DOHH2 (cell line): Measurements from ENCODE around the gene TEKT3.

Experiments
- EZH2phosphoT487 ChIP-seq: fragments of 200-600 bp; sonication (generic); IDR thresholded peaks from 2 replicates; pipeline ENCODE4 v1.6.1; 2017; ENCODE audit warnings: borderline replicate concordance, mild to moderate bottlenecking, antibody characterized with exemption, low read length, moderate library complexity, mixed read lengths
- TF ChIP-seq, protein P1 (sequence below): fragments of 200-600 bp; sonication (generic); IDR thresholded peaks from one replicate; pipeline ENCODE4 v1.5.1; 2014; ENCODE audit warnings: antibody characterized with exemption, mild to moderate bottlenecking, low read depth, low read length; ENCODE audit not compliant: poor library complexity, severe bottlenecking

DNA sequence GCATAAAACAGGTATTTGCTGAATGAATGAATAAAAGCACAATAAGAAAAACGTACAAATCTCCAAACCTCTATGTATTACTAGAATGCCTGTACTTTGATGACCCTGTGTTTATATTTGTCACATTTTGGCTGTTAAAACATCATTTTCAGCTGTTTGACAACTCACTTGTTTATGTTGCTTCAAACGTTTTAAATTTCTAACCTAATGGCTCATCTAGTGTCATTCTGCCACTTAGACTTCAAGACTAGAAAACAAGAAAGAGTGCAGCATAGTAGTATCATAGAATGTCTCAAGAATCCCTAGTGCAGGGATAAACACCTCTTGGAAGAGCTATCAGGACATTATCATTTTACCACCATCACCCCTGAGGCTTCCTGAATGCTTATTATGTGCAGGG, 56.9 kb downstream of the TEKT3 start:
- TF ChIP-seq, protein P1, sequence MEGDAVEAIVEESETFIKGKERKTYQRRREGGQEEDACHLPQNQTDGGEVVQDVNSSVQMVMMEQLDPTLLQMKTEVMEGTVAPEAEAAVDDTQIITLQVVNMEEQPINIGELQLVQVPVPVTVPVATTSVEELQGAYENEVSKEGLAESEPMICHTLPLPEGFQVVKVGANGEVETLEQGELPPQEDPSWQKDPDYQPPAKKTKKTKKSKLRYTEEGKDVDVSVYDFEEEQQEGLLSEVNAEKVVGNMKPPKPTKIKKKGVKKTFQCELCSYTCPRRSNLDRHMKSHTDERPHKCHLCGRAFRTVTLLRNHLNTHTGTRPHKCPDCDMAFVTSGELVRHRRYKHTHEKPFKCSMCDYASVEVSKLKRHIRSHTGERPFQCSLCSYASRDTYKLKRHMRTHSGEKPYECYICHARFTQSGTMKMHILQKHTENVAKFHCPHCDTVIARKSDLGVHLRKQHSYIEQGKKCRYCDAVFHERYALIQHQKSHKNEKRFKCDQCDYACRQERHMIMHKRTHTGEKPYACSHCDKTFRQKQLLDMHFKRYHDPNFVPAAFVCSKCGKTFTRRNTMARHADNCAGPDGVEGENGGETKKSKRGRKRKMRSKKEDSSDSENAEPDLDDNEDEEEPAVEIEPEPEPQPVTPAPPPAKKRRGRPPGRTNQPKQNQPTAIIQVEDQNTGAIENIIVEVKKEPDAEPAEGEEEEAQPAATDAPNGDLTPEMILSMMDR = no peak
- TF ChIP-seq EZH2phosphoT487 = no peak
